Thymus (tissue), 11 donors: ENCODE measurements around the gene DMD. TPM values are rescaled to one million over a fixed set of nuclear protein-coding genes. Genes with fewer than 3 reads are reported as not detected.

Experiments used
- DNase-seq, 9 donors: peaks; one replicate each; pipeline ENCODE4 v3.0.0-alpha.2; 2013; ENCODE audit warnings: low spot score in 9 of 9, low read depth in 6 of 9, missing footprints in 1 of 9
- H3K27ac ChIP-seq, 2 donors: one replicate each; pipeline ENCODE4 v1.5.1; 2013; ENCODE audit warnings: control low read depth in 1 of 2, low read depth in 1 of 2, low read length in 1 of 2, mild to moderate bottlenecking in 1 of 2, moderate library complexity in 1 of 2
- H3K27me3 ChIP-seq, 2 donors: one replicate each; pipeline ENCODE4 v1.5.1; 2013; ENCODE audit warnings: low read length in 1 of 2; ENCODE audit not compliant: control insufficient read depth in 2 of 2, insufficient read depth in 1 of 2
- H3K36me3 ChIP-seq, 2 donors: one replicate each; pipeline ENCODE4 v1.5.1; 2013; ENCODE audit warnings: low read length in 1 of 2, mild to moderate bottlenecking in 1 of 2, moderate library complexity in 1 of 2; ENCODE audit not compliant: control insufficient read depth in 2 of 2, insufficient read depth in 2 of 2
- H3K4me1 ChIP-seq, 2 donors: one replicate each; pipeline ENCODE4 v1.5.1; 2013; ENCODE audit warnings: low read length in 2 of 2; ENCODE audit not compliant: control insufficient read depth in 2 of 2, insufficient read depth in 2 of 2
- H3K4me3 ChIP-seq, 2 donors: one replicate each; pipeline ENCODE4 v1.5.1; 2013; ENCODE audit warnings: low read length in 2 of 2, control low read depth in 1 of 2, mild to moderate bottlenecking in 1 of 2
- H3K9me3 ChIP-seq, 2 donors: one replicate each; pipeline ENCODE4 v1.5.1; 2013; ENCODE audit warnings: low read length in 1 of 2, mild to moderate bottlenecking in 1 of 2; ENCODE audit not compliant: control insufficient read depth in 2 of 2, insufficient read depth in 1 of 2
- WGBS: extraction: QIAGEN DNeasy Blood & Tissue Kit; methylation state at CpG from one replicate; pipeline ENCODE4 v1.1.7; 2013; 5-methylcytosine and 5-hydroxymethylcytosine counted together
- polyA plus RNA-seq: library from polyadenylated mRNA; stranded (reverse); fragments of 200-250 nt; gene quantifications from one replicate; pipeline ENCODE4 v1.2.3, GENCODE V29; 2013
- total RNA-seq: library from RNA; stranded (reverse); fragments of 120-200 nt; gene quantifications from one replicate; pipeline ENCODE4 v1.2.4, GENCODE V29; 2013
- donor health status: healthy.

The DMD gene
- total and polyA plus RNA-seq, 2 donors = 4.7 to 5.7 TPM

DNA sequence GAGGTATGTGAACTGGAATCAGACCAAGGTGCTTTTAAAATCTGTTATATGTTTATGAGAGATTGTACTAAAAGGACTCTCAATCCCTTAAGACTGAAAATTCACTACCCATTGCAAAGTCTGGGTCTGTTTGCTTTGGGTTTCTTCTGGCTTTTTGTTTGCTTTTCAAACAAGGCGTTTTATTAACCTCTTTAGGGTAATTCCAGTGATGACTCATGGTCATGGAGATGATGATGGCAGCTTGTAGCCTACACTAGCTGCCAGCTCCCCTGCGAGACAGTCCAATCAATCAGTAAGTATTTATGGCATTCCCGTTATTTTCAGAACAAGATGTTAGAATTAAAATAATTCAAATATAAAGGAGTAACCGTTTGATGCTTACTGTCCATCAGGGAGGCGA lies 1495.7 kb downstream of the DMD start:
- no peaks in the 10 kb centered on the region for H3K4me1 ChIP-seq
- H3K27me3 ChIP-seq = no peaks in the 10 kb centered on the region
- 93% methylated on average over 5 of the region's 5 CpGs for WGBS
- no peak overlapping the region for H3K4me3 ChIP-seq
- H3K27ac ChIP-seq = no peak overlapping the region
- DNase-seq = no peak
- no peaks in the 10 kb centered on the region for H3K9me3 ChIP-seq
- no peaks in the 10 kb centered on the region for H3K36me3 ChIP-seq

DNA sequence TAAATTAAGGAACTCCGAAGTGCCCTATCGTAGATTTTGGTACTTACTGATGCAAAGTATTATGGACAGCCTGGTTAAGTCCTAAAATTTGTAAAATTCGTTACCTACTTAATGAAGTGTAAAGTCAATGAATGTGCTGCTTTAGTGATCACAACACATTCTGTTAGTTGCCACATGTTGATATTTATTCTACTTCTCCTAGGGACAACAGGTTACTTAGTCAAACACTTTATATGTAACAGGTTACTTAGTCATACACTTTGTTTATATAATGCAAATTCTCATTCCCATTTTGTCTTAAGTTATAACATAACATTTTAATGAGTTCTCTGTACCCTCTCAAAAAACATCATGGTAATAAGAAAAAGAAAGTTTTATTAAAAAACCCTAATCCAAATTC lies 1496.6 kb downstream of the DMD start:
- no peaks in the 10 kb centered on the region for H3K27me3 ChIP-seq
- H3K4me3 ChIP-seq = no peak overlapping the region
- H3K9me3 ChIP-seq = no peaks in the 10 kb centered on the region
- no peak for DNase-seq
- H3K4me1 ChIP-seq = no peaks in the 10 kb centered on the region
- H3K36me3 ChIP-seq = no peaks in the 10 kb centered on the region
- WGBS = 94% methylated on average over 3 of the region's 3 CpGs
- no peak overlapping the region for H3K27ac ChIP-seq

GRCh38 chrX:31713120-31713519 lies 1498.2 kb downstream of the DMD start:
- no peak for DNase-seq
- 96% methylated on average over 1 of the region's 1 CpG for whole genome bisulfite sequencing
- H3K9me3 ChIP-seq = no peaks in the 10 kb centered on the region
- no peak overlapping the region for H3K27ac ChIP-seq
- H3K27me3 ChIP-seq = no peaks in the 10 kb centered on the region
- H3K4me3 ChIP-seq = no peak overlapping the region
- H3K36me3 ChIP-seq = no peaks in the 10 kb centered on the region
- H3K4me1 ChIP-seq = no peaks in the 10 kb centered on the region

DNA sequence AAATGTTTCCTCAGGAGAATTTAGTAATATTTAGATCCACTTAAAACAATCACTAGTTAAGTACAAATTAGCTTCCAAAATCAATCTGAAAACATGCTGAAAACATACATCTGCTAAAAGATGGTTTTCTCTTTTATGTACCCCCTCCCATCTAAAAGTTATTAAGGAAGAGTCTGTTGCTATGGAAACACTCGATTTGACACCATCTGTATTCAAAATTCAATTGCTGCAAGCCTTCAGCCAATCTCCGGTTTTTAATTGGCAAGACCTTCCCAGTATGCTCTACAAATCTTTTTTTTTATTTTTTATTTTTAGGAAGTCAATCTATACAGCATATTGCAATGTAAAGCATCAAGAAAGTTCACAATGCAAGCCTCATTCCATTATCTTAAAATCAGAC lies 1500.2 kb downstream of the DMD start:
- no peaks in the 10 kb centered on the region for H3K27me3 ChIP-seq
- WGBS = 73% methylated on average over 2 of the region's 2 CpGs
- H3K4me3 ChIP-seq = no peak overlapping the region
- H3K36me3 ChIP-seq = no peaks in the 10 kb centered on the region
- H3K9me3 ChIP-seq = no peaks in the 10 kb centered on the region
- no peak overlapping the region for H3K27ac ChIP-seq
- no peaks in the 10 kb centered on the region for H3K4me1 ChIP-seq
- no peak for DNase-seq

DNA sequence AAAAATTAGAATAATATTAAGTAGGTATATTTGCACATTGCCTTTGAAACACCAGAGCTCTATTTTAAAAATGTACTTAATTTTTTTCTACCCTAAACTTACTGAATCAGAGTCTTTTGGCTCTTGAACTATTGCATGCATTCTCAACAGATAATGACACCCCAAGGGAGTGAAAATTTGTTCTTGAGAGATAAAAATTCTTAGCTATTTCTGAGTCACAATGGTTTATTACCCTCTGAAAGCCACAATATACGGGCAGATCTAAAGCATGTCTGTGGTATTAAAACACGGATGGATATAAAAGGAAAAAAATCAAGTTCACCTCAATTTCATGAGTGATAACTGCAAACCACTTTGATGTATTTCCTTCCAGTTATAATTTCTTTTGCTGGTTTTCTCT lies 1503.2 kb downstream of the DMD start:
- DNase-seq = no peak
- no peak overlapping the region for H3K4me3 ChIP-seq
- no peak overlapping the region for H3K27ac ChIP-seq
- H3K27me3 ChIP-seq = no peaks in the 10 kb centered on the region
- H3K9me3 ChIP-seq = no peaks in the 10 kb centered on the region
- H3K36me3 ChIP-seq = no peaks in the 10 kb centered on the region
- no peaks in the 10 kb centered on the region for H3K4me1 ChIP-seq
- WGBS = 74% methylated on average over 2 of the region's 2 CpGs

- H3K27me3 ChIP-seq = no peaks in the 10 kb centered on the region
- no peaks in the 10 kb centered on the region for H3K9me3 ChIP-seq
- no peak overlapping the region for H3K4me3 ChIP-seq
- no peak overlapping the region for H3K27ac ChIP-seq
- 91% methylated on average over 4 of the region's 4 CpGs for WGBS
- H3K36me3 ChIP-seq = no peaks in the 10 kb centered on the region
- no peak for DNase-seq
- H3K4me1 ChIP-seq = no peaks in the 10 kb centered on the region
Measured at GRCh38 chrX:31706466-31706865, 1504.9 kb downstream of the DMD start.

GRCh38 chrX:31705816-31706215 lies 1505.5 kb downstream of the DMD start:
- Histone ChIP-seq H3K36me3 (no peaks in the 10 kb centered on the region), H3K4me3 (no peak overlapping the region), H3K27me3 (no peaks in the 10 kb centered on the region), H3K27ac (no peak overlapping the region), H3K4me1 (no peaks in the 10 kb centered on the region), H3K9me3 (no peaks in the 10 kb centered on the region)
- WGBS = 95% methylated on average over 1 of the region's 1 CpG
- DNase-seq = no peak

DNA sequence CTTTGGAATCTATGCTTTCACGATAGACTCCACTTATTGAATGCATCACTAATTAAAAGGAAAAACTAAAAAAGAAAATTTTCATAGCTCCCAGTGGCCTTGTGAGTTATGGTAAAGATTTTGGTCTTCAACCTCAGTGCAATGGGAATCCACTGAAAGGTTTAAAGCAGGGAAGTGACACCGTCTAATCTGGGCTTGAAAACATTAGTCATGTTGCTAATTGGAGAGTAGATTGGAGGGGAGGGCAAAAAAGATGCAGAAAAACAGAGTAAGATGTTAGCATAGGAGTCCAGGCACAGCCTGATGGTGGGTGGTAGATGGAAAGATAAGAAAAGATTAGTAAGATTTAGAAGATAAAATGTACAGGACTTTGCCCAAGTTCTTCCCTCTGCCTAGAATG lies 1506.4 kb downstream of the DMD start:
- Histone ChIP-seq H3K9me3 (no peaks in the 10 kb centered on the region), H3K36me3 (no peaks in the 10 kb centered on the region), H3K27ac (no peak overlapping the region), H3K27me3 (no peaks in the 10 kb centered on the region), H3K4me1 (no peaks in the 10 kb centered on the region), H3K4me3 (no peak overlapping the region)
- DNase-seq = no peak
- WGBS = 94% methylated on average over 2 of the region's 2 CpGs

DNA sequence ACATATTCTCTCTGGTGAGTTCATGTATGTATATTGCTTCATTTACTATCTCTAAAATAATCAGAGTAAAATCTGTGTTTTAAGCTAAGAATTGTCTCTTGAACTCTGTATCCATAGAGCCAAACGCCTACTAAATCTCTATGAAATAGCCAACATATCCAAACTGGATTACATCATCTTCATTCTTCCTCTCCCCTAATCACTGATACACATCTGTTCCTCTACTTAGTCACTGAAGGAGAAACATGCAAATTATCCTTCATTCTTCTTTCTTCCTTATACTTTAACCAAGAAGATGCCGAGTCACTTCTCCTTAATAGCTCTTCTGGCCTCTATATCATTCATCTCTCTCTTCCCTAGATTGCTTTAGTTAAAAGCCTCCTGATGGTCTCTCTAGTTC lies 1509.1 kb downstream of the DMD start:
- Histone ChIP-seq H3K9me3 (no peaks in the 10 kb centered on the region), H3K36me3 (no peaks in the 10 kb centered on the region), H3K27me3 (no peaks in the 10 kb centered on the region), H3K4me3 (no peak overlapping the region), H3K4me1 (no peaks in the 10 kb centered on the region), H3K27ac (no peak overlapping the region)
- WGBS = 47% methylated on average over 2 of the region's 2 CpGs
- no peak for DNase-seq

GRCh38 chrX:31697294-31697916 lies 1513.9 kb downstream of the DMD start:
- H3K27me3 ChIP-seq = no peaks in the 10 kb centered on the region
- H3K9me3 ChIP-seq = no peaks in the 10 kb centered on the region
- no peak overlapping the region for H3K4me3 ChIP-seq
- 87% methylated on average over 7 of the region's 7 CpGs for WGBS
- no peaks in the 10 kb centered on the region for H3K36me3 ChIP-seq
- H3K4me1 ChIP-seq = no peaks in the 10 kb centered on the region
- no peak overlapping the region for H3K27ac ChIP-seq
- no peak for DNase-seq
